Right renal pelvis (tissue), 4 donors: Measurements from ENCODE around the gene ESX1. TPM values are rescaled to one million over a fixed set of nuclear protein-coding genes. Genes with fewer than 3 reads are reported as not detected.

Experiments used
- polyA plus RNA-seq, 4 donors: library from polyadenylated mRNA; unstranded; fragments of 120-200 nt; gene quantifications; one replicate each; pipeline ENCODE4 v1.2.1, GENCODE V29; 2013; ENCODE audit not compliant: insufficient read length in 4 of 4

ESX1 gene
- polyA plus RNA-seq, 4 donors, result not detected

Other genes starting within 250 kb of the ESX1 start
- not detected for gene H2BW1, start 241.2 kb downstream of the ESX1 start, polyA plus RNA-seq
- gene H2BW2, start 215.0 kb downstream of the ESX1 start, polyA plus RNA-seq, result 1 to 10 TPM in 1 of 4 donors, under 1 TPM in 3; 0.42 to 1.3 (median 0.94) TPM
- 10 to 100 TPM in 2 of 4 donors, 1 to 10 TPM in 2; 9.4 to 11.4 (median 9.9) TPM for gene TMSB15C, start 178.7 kb downstream of the ESX1 start, polyA plus RNA-seq
- 1 to 10 TPM; 3.6 to 5.0 (median 4.9) TPM for gene ZCCHC18, start 142.4 kb downstream of the ESX1 start, polyA plus RNA-seq
- 10 to 100 TPM in 1 of 4 donors, 1 to 10 TPM in 3; 8.3 to 12.0 (median 9.4) TPM for gene SLC25A53, start 97.9 kb downstream of the ESX1 start, polyA plus RNA-seq
- gene FAM199X, start 88.5 kb downstream of the ESX1 start, polyA plus RNA-seq, result 10 to 100 TPM; 39.5 to 48.9 (median 46.6) TPM